Stimulated activated CD8-positive, alpha-beta memory T cell treated with anti-CD3 and anti-CD28 coated beads, Interleukin-7, amount 100 ng/mL, for 24 hours (primary cell): ENCODE measurements around the gene TET3.

Source experiments
- DNase-seq: peaks from one replicate; pipeline ENCODE4 v3.0.0-alpha.2; 2020; ENCODE audit warnings: low read depth

The TET3 gene

DNA sequence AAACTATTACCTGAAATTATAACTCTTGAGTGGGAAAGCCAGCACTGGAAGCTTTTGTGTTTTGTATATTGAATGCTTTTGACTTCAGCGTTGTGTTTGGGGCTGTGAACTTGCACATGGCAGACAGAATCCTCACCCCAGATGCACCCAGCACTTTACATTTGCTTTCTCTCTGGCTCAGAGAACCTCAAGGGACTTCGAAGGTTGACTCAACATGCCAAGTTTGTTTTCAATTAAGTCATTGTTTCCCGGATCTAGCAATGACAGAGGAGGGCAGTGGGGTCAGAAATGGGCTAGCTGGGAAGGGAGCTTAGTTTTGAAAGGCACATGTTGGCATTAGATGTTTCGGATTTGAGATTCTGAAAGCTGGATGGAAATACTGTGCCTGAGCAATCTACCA lies 22.4 kb downstream of the TET3 start:
- no peak for DNase-seq

DNA sequence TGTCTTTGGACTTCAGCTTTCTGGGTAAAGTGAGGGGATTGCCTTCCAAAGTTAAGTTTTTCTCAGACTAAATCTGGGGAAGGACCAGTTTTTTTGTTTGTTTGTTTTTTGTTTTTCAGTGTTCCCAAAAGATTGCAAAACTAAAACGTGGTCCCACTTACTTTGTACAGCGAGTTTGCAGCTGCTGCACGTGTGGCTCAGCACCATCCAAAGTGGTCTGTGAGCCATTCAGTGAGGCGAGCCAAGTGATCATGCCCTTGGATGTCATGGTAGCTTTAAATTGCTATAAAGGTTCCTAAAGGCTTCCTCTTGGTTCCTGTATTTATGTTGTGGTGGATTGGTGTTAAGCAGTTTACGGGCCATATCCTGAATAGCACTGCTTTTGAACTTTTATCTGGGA lies 23.0 kb downstream of the TET3 start:
- no peak for DNase-seq

DNA sequence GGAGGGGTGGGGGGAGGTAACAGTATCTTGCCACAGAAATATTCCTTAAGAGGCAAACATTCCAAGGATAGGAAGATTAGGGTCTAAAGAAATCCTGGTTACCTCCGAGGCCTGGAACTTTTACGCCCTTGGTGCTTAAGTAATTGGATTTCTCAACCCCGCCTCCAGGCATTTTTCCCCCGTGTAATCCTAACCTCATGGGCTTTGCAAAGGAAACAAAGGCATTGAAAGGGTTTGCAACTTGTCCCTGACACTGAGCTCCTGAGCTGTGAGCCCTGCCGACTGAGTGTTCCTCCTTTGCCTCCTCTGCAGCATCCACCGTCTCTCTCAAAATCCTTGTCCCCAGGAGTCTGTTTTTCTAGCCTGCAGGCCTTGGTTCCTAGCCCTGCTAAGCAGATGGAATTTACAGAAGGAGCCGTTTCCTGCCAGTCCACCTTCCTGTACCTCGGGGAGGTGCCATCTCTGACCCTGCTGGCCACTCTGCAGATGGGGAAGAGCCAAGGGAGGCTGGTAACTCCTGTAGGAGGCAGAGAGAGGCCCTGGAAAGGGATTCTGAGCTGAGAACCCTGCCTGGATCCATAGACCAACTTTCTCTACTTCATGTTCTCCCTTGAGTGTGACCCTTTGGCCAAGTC lies 24.2 kb downstream of the TET3 start:
- no peak for DNase-seq

DNA sequence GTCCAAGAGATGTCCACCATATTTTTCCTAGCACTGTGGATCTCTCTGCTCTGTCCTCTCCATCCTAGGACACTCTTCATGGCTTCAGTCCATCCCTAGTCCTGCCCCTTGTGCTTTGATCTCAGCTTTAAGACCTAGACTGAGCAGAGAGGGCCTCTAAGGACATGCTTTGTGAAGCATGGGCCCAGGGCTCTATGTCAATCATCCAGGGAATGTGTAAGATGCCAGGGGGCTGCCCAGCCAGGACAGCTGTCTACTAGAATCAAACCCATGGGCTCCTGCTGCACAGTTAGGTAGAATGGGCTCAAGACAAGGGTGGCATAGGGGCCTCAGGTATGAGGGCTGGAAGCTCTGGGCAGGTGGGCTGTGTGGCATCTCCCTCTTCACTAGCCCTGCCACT lies 24.9 kb downstream of the TET3 start:
- DNase-seq: no peak

DNA sequence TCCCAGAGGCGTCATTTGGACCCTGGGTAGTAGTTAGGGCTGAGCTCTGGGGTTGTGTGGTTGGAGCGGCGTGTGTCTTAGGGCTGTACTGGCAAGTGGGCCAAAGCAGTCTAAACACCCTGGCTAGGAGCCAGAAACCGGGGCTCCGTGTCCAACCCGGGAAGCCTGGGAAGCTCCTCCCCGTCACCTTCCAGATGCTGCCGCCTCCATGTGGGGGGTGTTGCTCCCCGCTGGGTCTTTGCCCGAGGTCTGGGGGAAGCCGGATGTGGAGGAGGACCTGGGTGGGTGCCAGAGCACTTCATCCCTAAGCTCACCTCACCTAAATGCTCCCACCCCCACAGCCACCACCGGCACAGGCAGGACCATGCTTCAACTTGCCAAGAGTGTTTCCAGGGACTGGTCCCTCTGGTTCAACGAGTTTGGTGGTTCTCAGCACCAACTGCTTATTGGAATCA lies 25.4 kb downstream of the TET3 start:
- no peak for DNase-seq

DNA sequence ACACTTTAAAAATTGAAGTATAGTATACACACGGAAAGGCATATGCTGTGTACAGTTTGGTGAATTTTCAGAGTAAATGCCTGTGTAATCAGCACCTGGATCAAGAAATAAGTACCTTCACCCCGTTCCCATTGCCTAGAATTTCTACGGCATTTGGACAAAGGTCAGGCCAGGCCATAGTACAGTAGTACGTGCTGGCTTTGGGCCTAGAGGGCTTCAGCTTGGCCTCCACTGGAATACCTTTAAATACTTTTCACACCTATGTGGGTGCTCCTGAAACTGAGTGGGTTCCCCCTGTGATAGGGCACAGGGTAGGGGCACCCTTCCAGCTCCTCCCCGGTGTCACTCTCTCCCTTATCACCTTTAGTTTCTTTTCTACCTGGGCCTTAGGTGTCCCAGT lies 26.5 kb downstream of the TET3 start:
- no peak for DNase-seq

DNA sequence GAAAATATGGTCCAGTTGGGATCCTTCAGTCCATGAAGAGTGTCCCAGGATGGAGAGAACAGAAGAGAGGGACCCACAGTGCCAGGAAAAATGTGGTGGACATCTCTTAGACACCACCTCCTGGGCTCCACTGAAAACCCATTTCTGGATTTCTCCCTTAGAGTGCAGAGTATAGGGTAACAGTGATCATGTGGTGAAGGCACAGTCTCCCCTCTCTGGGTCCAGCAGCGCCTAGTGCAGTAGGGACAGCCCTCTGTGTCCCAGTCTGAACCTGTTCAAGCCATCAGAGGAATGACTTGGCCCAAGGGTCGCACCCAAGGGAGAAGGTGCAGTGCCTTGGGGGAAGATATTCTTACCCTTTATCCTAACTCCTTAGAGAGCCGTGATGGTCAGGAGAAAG lies 30.1 kb downstream of the TET3 start:
- no peak for DNase-seq

DNA sequence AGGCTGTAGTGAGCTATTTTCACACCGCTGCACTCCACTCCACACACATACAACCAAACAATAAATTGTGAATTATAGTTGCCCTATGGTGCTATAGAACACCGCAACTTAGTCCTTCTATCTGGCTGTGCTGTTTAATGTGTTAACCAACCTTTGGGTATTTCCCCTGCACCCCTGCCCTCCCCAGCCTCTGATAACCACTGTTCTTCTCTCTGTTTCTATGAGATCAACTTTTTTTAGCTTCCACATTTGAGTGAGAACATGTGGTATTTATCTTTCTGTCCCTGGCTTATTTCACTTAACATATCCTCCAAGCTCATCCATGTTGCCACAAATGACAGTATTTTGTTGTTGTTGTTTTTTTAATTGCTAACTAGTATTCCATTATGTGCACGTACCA lies 32.5 kb downstream of the TET3 start:
- DNase-seq: no peak

DNA sequence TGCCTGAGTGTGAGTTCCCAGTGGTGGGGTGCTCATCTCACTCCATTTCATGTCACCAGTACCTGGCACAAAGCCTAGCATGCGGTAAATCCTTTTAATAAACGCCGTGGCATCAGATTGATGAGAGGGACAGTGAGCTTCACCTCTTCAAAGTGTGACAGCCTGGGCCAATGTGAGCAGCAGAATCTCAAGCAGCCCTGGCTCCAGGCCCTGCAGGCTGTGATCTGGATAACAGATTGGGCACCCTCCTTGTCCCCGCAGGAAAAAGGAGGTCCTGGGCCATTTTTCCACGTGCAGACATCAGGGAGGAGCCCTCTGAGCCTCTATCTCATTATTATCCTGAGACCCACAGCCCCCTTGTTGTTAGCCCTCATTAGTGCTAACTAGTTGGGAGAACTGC lies 34.8 kb downstream of the TET3 start:
- DNase-seq: no peak

DNA sequence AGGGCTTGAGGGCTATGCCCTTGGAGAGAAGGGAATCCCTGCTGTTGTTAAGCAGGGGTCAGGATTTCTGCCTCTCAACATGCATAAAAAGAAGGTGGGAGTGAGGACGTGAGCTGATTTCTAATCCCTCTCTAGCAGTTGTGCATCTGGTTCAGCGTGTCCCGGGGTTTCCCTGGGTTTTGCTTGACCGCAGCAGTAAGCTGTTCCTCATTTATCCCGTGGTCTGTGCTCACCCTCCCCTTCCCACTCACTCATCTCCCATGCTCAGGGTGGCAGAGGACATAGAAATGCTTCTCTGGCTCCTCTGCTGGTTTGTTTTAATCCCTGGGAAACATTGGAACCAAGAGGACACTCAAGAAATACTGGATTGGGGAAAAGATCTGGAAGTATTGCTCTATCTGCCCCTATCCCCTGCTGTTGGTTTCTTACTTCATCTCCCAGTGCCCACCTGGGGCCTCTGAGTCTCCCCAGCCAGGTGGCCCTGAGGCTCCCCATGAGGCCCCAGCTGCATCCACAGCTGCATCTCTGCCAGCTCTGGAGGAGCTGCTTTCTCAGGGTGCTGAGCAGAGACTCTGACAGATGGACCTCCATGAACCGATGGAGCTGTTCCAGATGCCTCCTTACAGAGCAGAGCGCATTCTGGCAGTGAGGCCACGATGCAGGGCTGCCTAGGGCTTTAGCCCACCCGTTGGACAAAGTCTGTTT lies 36.1 kb downstream of the TET3 start:
- no peak for DNase-seq

DNA sequence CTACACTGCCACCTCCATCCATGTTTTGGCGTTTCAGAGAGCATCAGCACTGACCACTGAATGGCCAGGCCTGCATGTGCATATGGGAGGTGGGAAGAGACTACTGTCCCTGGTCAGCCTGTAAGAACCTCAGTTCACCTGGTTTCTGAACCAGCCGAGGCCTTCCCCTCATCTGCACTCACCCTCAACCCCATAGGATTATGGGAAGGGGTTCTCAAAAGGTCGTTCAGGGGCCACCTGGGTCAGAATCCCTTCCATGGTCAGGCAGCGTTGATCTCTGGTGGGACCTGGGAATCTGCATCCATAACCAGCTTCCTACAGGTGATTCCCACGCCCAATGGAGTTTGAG lies 36.7 kb downstream of the TET3 start:
- no peak for DNase-seq

DNA sequence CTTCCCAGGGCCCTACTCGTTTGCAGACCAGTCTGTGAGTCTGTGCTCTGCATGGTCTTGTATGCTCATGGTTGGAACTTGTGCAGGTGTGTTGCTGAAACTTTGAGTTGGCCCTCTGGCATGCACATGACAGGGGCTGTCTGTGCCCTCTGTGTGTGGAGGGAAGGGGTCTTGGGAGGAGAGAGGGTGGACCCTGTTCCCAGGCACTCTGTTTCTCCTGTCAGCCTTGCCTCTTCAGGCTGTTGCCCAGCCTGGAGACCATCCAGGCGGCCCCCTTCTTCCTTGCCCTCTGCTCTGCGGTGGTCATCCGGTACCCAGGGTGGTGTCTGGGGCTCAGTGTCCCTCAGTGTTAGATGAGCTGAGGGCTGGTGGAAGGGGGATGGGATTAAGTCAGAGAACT lies 39.5 kb downstream of the TET3 start:
- no peak for DNase-seq

DNA sequence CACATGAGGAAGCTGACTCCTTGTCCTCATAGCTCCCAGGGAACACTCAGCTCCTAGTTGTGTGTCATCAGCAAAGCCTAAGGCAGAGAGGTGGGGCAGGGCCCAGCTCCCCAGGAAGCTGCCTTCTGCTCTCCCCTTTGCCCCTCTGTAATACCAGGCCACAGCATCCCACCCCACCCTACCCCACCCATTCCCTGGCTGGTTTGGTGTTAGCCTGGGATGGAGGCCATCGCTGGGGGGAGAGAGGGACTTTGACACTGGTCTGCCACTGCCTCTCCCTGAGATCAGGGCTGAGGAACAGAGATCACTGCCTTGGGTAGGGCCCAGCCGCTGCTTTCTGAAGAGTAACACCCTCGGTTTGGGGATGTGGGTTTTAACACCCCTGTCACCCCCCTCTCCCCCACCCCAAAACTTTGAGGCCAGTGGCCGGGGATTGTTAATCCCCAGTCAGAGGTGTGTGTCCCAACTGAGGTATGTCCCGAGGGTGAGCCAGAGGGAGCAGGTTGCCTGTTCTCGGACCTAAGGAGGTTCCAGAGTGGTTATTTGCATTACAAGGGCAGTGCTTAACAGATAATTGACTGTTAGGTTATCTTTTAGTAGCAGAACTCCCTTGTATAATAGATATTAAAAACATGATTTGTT lies 41.4 kb downstream of the TET3 start:
- DNase-seq: no peak

DNA sequence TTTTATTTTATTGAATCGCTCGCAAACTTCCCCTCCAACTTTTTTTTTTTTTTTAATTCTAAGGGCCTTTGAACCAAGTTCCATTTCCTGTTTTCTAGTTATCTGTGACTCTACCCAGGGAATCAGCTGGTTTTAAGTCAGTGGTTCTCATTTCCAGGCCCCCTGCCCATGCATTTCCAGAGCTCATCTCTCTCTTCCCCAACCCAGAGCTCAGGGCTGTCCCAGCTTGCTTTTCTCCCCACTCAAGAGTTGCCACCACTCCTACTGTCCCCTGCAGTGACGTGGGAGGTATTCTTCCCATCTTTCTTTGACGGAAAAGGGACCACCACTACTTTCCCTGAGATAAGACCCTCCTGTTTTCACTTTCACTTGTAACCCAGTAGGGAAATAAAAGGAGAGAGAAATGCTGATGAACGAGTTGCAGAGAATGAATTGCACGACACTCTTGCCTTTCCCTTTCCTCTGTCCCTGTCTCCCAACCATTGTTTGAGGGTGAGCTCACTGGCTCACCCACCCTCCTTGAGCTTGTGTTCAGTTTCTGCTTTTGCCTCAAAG lies 42.1 kb downstream of the TET3 start:
- DNase-seq: no peak

DNA sequence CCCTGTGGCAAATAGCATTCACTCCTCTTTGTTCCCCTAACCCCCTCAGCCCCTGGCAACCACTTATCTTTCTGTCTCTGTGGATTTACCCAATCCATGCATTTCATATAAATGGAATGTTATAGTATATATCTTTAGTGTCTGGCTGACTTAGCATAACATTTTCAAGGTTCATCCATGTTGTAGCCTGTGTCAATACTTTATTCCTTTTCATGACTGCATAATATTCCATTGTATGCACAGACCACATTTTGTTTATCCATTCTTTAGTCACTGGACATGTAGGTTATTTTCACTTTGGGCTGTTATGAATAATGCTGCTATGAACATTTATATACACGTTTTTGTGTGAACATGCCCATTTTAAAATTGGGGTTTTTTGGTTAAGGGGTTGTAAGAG lies 42.8 kb downstream of the TET3 start:
- DNase-seq: no peak

DNA sequence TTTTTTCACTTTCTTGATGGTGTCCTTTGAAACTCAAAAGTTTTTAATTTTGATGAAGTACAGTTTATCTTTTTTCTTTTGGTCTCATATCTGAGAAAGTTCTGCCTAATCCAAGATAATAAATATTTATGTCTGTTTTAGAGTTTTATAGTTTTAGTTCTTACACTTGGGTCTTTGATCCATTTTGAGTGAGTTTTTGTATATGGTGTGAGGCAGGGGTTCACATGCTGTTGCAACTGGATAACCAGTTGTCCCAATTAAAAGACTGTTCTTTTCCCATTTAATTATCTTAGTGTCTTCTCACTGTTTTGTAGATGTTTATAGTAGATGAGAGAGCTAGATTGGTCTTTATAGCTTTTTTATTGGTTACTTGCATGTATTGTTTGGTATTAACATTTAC lies 43.6 kb downstream of the TET3 start:
- DNase-seq: no peak

DNA sequence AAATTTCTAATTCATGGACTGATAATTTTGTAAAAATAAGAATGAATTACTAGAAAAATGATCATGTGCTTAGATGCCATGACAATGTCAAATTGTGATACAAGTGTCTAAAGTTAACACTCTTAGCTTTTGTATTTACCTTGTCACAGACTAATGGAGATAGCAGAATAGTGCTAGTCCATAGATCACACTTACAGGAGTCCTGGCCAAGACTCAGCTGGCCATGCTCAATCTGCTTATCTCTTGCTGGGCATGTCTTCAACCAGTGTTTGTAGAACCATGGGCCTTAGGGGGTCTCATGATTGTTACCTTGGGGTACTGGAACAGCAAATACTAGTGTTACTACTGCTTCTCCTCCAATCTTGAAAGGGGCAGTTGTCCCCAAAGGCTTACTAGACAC lies 44.0 kb downstream of the TET3 start:
- DNase-seq: no peak

DNA sequence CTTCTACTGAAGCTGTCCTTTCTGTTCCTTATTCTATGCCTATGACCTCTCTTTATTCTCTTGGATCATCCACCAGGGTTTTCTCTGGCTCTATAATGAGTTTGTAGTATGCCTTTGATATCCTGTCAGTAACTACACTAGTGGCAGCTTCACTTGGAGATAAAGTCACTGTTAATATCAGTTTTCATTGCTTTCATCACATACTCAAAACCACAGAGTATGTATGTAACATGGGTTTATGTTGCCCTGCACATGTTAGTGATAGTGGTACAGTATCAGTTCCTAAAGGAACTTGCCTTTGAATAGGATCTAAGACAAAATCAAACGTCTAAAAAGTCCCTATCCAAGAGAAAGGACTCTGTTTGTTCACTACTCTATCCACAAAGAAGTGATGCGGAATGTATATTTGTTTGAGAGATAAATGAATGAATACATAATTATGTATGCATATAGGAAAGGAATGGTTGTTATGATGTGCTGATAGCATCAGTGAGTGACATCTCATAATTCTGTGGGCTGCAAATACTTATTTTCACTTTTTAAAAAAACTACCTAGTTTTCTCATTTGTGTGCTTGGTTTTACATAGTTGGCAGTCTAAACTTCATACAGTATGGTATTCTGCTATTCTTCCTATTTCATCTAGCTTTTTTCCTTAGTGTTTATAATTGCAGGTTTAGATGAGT lies 45.1 kb downstream of the TET3 start:
- no peak for DNase-seq

DNA sequence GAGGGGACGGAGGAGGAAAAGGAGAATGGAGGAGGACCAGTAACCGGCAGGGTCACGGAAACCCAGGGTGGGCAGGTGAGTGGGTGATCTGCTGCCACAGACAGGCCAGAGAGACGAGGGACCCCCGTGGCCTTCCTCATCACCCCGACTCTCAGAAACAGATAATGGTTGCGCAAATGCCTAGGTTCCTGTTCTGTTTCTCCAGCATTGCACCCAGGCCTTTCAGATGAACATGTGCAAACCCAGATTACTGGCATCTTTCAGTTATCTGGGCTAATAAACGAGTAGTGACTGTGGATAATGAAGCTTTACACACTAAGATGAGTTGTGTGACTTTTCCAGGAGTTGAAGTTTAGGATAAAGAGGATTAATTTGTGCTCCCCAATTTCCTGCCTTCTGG lies 46.5 kb downstream of the TET3 start:
- DNase-seq: no peak

DNA sequence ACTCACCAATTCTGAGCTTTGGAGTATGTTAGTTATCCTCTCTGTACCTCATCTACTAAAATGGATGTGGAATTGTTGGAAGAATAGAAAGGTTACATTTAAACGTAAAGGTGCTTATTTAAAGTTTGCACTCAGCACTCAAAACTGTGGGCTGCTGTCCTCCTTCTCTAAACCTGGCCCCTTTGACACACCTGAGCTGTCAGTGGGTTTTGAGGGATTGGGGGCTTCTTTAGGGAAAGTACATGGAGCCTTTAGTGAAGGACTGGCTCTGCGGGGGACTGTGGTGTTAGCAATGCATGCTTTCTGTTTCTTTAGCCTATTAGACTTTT lies 47.2 kb downstream of the TET3 start:
- DNase-seq: no peak

DNA sequence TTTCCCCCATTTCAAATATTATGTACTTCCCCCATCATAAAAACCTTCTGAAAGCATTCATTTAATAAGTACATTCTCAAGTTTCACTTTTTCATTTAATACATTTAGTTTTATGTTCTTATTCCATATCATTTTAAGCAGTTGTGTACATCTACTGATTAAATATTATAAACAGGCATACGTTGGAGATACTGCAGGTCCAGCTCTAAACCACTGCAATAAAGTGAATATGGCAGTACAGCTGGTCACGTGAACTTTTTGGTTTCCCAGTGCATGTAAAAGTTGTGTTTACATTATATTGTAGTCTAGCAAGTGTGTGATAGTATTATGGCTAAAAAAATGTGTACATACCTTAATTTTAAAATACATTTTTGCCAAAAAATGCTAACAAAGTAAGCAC lies 48.7 kb downstream of the TET3 start:
- DNase-seq: no peak
